ENCODE results near the gene NFAT5. TPM values are rescaled to one million over a fixed set of nuclear protein-coding genes. Genes with fewer than 3 reads are reported as not detected.

Gene NFAT5
- total and polyA plus RNA-seq, 2 donors (not counting 3 experiments of a cell fraction or from before 2014, with no cell fraction given) = 17.2 to 49.5 TPM

- no peak overlapping the region for H3K27ac ChIP-seq (ENCODE audit: insufficient read depth, low read depth, low read length)
- H4K20me1 ChIP-seq (replicated peaks; ENCODE audit: control insufficient read depth, extremely low read depth, insufficient read depth, low read length) = no peaks in the 10 kb centered on the region
- no peak overlapping the region for H3K4me3 ChIP-seq (replicated peaks in 1 of 3; ENCODE audit: insufficient read depth in 1 of 3, low read depth in 1 of 3, low read length in 3 of 3)
- no peaks in the 10 kb centered on the region for H3K9me3 ChIP-seq (replicated peaks; ENCODE audit: control insufficient read depth, insufficient read depth, low read length)
- ChIA-PET CTCF (interaction anchor here (7.9 kb wide), 1 partner anchor 43 kb away, joined by 67 read pairs; the partner anchor contains the start of gene NOB1), POLR2A (interaction anchor here (0.7 kb wide), 1 partner anchor 42 kb away, joined by 3 read pairs; no protein-coding TSS in a partner anchor)
- dilution Hi-C loops (cut with MboI; ENCODE audit: extremely low pct_ligation_motif_present, low sequenced_read_pairs) = no loop called here
- H3K79me2 ChIP-seq (ENCODE audit: control insufficient read depth, insufficient read depth, low read length) = no peaks in the 10 kb centered on the region
- no peaks in the 10 kb centered on the region for H3K4me1 ChIP-seq (ENCODE audit: control insufficient read depth, extremely low read depth, insufficient read depth, low read length)
- DNase-seq (ENCODE audit: low read depth, low spot score) = no peak
- H3K4me2 ChIP-seq (ENCODE audit: insufficient read depth, low read length) = no peak overlapping the region
- no peaks in the 10 kb centered on the region for H3K27me3 ChIP-seq (ENCODE audit: control insufficient read depth in 2 of 2, insufficient read depth in 2 of 2, low read length in 2 of 2)
- BruUV-seq (replicated peaks) = no TSS peak
- intact Hi-C loops (cut with micrococcal nuclease) = no loop called here
- no peak for FAIRE-seq
- no peak overlapping the region for H3K9ac ChIP-seq (replicated peaks; ENCODE audit: extremely low read depth, insufficient read depth, low read length)
- no peak for TF ChIP-seq GATA2 (IDR thresholded peaks at IDR 0.05; ENCODE audit: insufficient read depth, insufficient read length, low read depth, low read length)
- no peak for TF ChIP-seq POLR2A (IDR thresholded peaks at IDR 0.05; ENCODE audit: low read depth, low read length)
- no peak for TF ChIP-seq CTCF (IDR thresholded peaks at IDR 0.05; ENCODE audit: extremely low read depth in 1 of 2, insufficient read depth in 1 of 2, low read depth in 1 of 2, low read length in 2 of 2)
- no peak for TF ChIP-seq JUN (IDR thresholded peaks at IDR 0.05; ENCODE audit: borderline replicate concordance, insufficient read depth, insufficient read length, low read depth)
- TF ChIP-seq MAX (IDR thresholded peaks at IDR 0.05; ENCODE audit: insufficient read depth, insufficient read length) = no peak
- TF ChIP-seq EZH2 (IDR thresholded peaks at IDR 0.05; ENCODE audit: borderline replicate concordance, low read depth, low read length, severe bottlenecking) = no peak
- TF ChIP-seq POLR2AphosphoS5 (IDR thresholded peaks at IDR 0.05; ENCODE audit: insufficient read depth, low read depth, low read length) = no peak
- no peak for TF ChIP-seq FOS (IDR thresholded peaks at IDR 0.05; ENCODE audit: borderline replicate concordance, insufficient read depth, low read length)
- TF ChIP-seq MYC (IDR thresholded peaks at IDR 0.05; ENCODE audit: low read depth, low read length) = no peak
- H2AFZ ChIP-seq (ENCODE audit: low read depth, low read length) = no peak overlapping the region
- H3K9me1 ChIP-seq (replicated peaks; ENCODE audit: control insufficient read depth, extremely low read depth, insufficient read depth, low read length) = no peaks in the 10 kb centered on the region
- H3K36me3 ChIP-seq (ENCODE audit: control insufficient read depth in 2 of 2, extremely low read depth in 1 of 2, insufficient read depth in 2 of 2, low read length in 2 of 2) = peaks cover 33 to 34% of the 10 kb centered on the region in 2 experiments
Observed at GRCh38 chr16:69711115-69711740, 145.5 kb downstream of the NFAT5 start.

Measured in endothelial cell of umbilical vein (primary cell).